Adrenal gland (tissue), 5 donors: ENCODE measurements around the gene MSI1.

Experiments
- CTCF ChIP-seq, 6 experiments: fragments of 450-650 bp in 4 of 6; fragments of 200-600 bp in 2 of 6; sonication (generic) in 1 of 6; IDR thresholded peaks; 1 replicate in 5 of 6; 2 replicates in 1 of 6; pipeline versions ENCODE4 v1.5.1 to v1.8.0; 2016 to 2021; ENCODE audit warnings: antibody characterized with exemption in 6 of 6, mild to moderate bottlenecking in 2 of 6, moderate library complexity in 1 of 6
- POLR2A ChIP-seq, 2 donors: fragments of 450-650 bp; IDR thresholded peaks; one replicate each; pipeline ENCODE4 v1.6.1; 2017; ENCODE audit warnings: antibody characterized with exemption in 2 of 2, mild to moderate bottlenecking in 2 of 2, moderate library complexity in 1 of 2
- donor health status: DM: no; HTN: no; CAD: no.

DNA sequence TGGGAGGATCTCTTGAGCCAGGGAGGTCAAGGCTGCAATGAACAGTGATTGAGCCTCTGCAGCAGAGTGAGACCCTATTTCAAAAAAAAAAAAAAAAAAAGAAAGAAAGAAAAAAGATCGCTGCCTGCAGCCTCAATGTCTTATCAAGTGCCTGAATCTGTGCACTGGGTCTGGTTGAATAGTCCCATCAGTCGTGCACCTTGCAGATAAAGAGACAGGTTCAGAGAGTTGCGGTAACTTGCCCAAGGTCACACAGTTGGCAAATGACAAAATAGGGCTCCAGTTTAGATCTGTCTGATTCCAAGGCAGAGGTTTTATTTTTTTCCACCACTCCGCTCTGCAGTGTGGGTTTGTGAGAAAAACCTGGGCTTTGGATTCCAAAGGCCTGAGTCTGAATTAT, 40.7 kb downstream of the MSI1 start:
- TF ChIP-seq CTCF (IDR thresholded peaks at IDR 0.05), result no peak
- TF ChIP-seq POLR2A (IDR thresholded peaks at IDR 0.05), result no peak
